ENCODE data around the gene CRHBP.

DNA sequence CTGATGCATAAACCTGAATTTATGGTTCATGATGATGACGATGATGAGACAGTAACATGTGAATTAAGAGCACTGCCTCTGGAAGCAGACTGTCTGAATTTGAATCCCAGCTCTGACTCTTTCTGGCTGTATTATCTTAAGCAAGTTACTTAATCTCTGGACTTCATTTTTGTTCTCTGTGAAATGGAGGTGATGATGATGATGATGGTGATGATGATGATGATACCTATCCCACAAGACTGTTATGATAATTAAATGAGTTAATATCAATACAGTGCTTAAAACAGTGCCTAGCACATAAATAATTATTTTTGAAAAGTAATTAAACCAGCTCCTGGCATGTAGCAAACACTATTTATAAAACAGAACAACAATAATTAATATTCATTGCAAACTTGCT, 64.1 kb downstream of the CRHBP start:
- TF ChIP-seq, protein P1, sequence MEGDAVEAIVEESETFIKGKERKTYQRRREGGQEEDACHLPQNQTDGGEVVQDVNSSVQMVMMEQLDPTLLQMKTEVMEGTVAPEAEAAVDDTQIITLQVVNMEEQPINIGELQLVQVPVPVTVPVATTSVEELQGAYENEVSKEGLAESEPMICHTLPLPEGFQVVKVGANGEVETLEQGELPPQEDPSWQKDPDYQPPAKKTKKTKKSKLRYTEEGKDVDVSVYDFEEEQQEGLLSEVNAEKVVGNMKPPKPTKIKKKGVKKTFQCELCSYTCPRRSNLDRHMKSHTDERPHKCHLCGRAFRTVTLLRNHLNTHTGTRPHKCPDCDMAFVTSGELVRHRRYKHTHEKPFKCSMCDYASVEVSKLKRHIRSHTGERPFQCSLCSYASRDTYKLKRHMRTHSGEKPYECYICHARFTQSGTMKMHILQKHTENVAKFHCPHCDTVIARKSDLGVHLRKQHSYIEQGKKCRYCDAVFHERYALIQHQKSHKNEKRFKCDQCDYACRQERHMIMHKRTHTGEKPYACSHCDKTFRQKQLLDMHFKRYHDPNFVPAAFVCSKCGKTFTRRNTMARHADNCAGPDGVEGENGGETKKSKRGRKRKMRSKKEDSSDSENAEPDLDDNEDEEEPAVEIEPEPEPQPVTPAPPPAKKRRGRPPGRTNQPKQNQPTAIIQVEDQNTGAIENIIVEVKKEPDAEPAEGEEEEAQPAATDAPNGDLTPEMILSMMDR (conservative IDR thresholded peaks at IDR 0.05): no peak
- TF ChIP-seq EZH2 (IDR thresholded peaks at IDR 0.05; ENCODE audit: low read depth): no peak

Data from PC-9 (cell line).